HUES48 (cell line): ENCODE data around the gene YPEL5.

Source experiments
- H3K27ac ChIP-seq: one replicate; pipeline ENCODE4 v1.7.0; 2013; ENCODE audit warnings: low read depth, low read length, inconsistent platforms
- H3K27me3 ChIP-seq: 2 replicates; pipeline ENCODE4 v1.6.1; 2013; ENCODE audit warnings: mild to moderate bottlenecking, low read length; ENCODE audit not compliant: control insufficient read depth, insufficient read depth
- H3K36me3 ChIP-seq: 2 replicates; pipeline ENCODE4 v1.6.1; 2013; ENCODE audit warnings: low read length; ENCODE audit not compliant: control insufficient read depth, insufficient read depth
- H3K4me1 ChIP-seq: 2 replicates; pipeline ENCODE4 v1.6.1; 2013; ENCODE audit warnings: mild to moderate bottlenecking, low read length; ENCODE audit not compliant: control insufficient read depth, insufficient read depth
- H3K4me3 ChIP-seq: 2 replicates; pipeline ENCODE4 v1.5.1; 2013; ENCODE audit warnings: mild to moderate bottlenecking, low read depth, low read length
- H3K9ac ChIP-seq: 2 replicates; pipeline ENCODE4 v1.6.1; 2013; ENCODE audit warnings: mild to moderate bottlenecking, low read depth, low read length, moderate library complexity
- H3K9me3 ChIP-seq: 2 replicates; pipeline ENCODE4 v1.6.1; 2013; ENCODE audit warnings: low read length; ENCODE audit not compliant: control insufficient read depth, insufficient read depth

Gene YPEL5

GRCh38 chr2:30205456-30205855 lies 58.6 kb downstream of the YPEL5 start:
- Histone ChIP-seq H3K4me3 (no peak overlapping the region), H3K9me3 (no peaks in the 10 kb centered on the region), H3K27me3 (no peaks in the 10 kb centered on the region), H3K4me1 (peaks cover 5% of the 10 kb centered on the region), H3K27ac (no peak overlapping the region), H3K36me3 (no peaks in the 10 kb centered on the region), H3K9ac (no peak overlapping the region)

GRCh38 chr2:30206461-30207430 lies 59.9 kb downstream of the YPEL5 start:
- H3K9me3 ChIP-seq, result no peaks in the 10 kb centered on the region
- H3K36me3 ChIP-seq, result no peaks in the 10 kb centered on the region
- peaks cover 5% of the 10 kb centered on the region for H3K4me1 ChIP-seq
- H3K27me3 ChIP-seq, result no peaks in the 10 kb centered on the region
- no peak overlapping the region for H3K4me3 ChIP-seq
- H3K9ac ChIP-seq, result no peak overlapping the region
- no peak overlapping the region for H3K27ac ChIP-seq

GRCh38 chr2:30208453-30208852 lies 61.6 kb downstream of the YPEL5 start:
- no peak overlapping the region for H3K9ac ChIP-seq
- H3K27me3 ChIP-seq, result no peaks in the 10 kb centered on the region
- peaks cover 5% of the 10 kb centered on the region for H3K4me1 ChIP-seq
- no peaks in the 10 kb centered on the region for H3K9me3 ChIP-seq
- H3K4me3 ChIP-seq, result no peak overlapping the region
- H3K27ac ChIP-seq, result peak overlapping the region; percentile 4
- no peaks in the 10 kb centered on the region for H3K36me3 ChIP-seq

DNA sequence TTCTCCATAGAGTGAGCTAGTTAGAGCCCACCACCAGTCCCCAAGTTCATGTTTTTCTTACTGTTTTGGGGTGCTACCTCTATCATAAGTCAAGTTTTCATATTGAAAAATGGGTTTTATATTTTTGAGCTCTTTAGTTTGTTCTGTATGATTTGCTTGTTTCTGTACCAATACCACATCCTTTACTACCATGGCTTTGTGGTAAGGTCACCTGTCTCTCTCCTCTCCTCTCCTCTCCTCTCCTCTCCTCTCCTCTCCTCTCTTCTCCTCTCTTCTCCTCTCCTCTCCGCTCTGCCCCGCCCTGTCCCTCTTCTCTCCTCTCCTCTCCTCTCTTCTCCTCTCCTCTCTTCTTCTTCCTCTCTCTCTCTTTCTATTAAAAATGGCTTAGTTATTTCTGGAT lies 62.4 kb downstream of the YPEL5 start:
- Histone ChIP-seq H3K4me1 (peaks cover 5% of the 10 kb centered on the region), H3K27me3 (no peaks in the 10 kb centered on the region), H3K27ac (no peak overlapping the region), H3K9me3 (no peaks in the 10 kb centered on the region), H3K4me3 (no peak overlapping the region), H3K36me3 (no peaks in the 10 kb centered on the region), H3K9ac (no peak overlapping the region)
